Measurements from ENCODE around the gene CCDC63.
"Not testable (repeated sequence)": the region's sequence is repeated elsewhere in the genome, so short reads cannot be mapped to it uniquely, and the experiment has no call there.

The CCDC63 gene

DNA sequence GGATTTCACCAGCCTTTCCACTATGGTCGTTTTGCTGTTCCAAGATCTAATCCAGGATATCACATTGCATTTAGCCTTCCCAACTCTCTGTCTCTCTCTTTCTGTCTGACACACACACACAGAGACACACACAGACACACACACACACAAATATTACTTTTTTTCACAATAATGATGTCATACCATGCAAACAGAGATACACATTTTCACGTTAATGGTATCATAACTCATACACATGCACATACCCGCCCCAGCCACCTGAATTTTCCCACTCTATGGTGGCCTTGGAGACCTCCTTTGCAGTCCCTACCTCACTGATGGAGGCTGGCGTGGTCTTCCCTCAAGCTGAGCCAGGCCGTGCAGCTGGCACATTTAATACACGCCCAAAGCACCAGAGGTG lies 80.8 kb downstream of the CCDC63 start:
- DNase-seq, result no peak

DNA sequence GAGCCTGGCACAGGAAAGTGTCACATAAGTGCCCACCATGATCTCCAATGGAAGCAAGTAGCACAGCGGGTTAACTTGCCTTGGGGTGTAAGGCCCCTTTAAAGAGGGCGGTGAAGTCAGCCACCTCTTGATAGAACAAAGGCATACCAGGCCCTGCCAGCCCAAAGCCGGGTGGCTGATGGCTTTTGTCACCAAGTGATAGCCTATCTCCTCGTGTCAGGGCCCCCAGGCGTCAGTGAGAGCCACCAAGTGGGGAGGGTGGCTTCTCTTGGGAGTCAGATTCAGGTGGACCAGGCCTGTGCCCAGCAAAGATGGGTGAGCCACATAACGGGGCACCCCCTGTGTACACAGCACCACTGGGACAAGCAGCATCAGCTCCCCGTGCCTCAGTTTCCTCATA lies 81.9 kb downstream of the CCDC63 start:
- no peak for DNase-seq

DNA sequence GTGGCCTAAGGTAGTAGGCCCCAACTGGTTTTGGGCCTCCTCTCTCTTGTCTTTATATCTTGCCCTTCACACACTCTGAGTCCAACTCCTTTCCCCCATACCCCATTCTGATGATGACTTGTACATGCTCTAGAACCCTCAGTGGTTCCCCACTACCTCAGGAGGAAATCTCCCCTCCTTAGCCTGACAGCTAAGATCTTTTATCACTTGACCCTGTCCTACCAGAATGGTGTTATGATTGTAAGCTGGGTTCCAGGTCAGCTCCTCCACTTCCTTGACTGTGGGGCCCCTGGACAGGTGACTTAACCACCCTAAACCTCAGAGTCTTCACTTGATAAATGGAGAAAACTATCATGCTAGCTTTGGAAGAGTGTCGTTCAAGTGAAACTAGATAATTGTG lies 83.0 kb downstream of the CCDC63 start:
- no peak for DNase-seq

DNA sequence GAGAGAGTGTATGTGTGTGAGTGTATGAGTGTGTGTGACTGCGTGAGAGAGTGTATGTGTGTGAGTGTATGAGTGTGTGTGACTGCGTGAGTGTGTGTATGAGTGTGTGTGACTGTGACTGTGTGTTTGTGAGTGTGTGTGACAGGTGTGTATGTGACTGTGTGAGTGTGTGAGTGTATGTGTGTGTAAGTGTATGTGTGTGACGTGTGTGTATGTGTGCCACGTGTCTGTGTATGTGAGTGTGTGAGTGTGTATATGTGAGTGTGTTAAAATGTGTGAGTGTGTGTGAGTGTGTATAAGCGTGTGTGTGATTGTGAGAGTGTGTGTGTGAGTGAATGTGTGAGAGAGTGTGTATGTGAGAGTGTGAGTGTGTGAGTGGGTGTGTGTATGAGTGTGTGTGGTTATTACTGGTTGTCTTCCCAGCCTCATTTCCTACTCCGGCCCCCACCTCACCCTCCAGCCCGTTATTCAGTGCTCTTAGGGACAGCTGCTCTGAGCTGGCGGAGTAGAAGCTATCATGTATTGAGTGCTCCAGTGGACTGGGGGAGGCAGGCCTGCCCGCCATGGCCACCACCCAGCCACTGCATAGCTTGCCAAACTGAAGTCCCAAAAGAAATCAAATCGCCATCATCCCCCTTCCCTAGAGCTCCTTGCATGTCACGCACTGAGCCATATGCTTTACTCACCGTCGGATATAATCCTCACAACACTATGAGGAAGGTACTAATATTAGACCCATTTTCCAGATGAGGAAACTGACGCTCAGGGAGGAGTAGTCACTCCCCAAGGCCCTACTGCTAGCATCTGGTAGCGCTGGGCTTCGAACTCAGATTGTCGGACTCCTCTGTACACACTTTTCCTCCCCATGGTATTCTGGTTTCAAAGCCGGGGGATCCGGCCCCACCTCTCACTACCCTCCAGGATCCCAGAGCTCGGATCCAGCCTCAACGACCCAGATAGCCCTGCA lies 83.8 kb downstream of the CCDC63 start:
- DNase-seq, result no peak

DNA sequence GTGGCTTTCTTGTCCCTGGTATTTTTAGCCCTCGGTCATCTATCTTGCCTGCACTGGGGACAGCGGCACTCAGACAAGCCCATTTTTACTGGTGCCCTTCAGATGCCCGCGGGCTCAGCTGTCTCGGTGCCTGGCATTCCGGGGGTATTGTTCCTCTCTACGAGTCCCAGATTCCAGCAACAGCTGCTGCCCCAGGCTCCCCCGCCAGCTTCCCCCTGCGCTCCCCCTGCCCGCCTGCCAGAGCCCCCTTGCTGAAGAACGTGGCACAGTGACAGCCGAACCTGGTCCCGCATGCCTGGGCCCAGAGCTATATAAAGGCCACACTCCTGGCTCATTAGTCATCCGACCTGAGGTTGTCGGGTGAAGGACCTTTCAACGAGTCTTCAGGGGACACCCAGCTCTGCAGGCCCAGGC lies 84.5 kb downstream of the CCDC63 start:
- DNase-seq, result peak; percentile 63

DNA sequence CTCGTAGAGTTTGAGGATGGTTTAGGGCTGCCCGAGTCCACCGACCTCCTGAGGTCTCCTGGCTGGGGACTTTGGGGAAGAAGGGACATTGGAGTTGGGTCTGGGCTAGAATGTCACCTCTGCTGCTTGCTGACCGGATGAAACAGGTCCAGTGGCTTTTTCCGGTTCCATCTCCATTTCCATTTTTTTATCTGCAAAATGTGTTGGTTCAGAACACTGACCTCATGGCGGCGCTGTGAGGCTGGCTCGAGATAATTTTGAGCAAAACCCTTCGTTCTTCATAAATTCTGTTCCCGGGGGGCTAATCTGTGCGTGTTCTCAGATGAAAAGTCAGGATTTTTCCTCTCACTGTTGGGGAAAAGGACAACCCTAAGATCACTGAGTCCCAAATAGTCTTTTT lies 85.3 kb downstream of the CCDC63 start:
- DNase-seq, result no peak

DNA sequence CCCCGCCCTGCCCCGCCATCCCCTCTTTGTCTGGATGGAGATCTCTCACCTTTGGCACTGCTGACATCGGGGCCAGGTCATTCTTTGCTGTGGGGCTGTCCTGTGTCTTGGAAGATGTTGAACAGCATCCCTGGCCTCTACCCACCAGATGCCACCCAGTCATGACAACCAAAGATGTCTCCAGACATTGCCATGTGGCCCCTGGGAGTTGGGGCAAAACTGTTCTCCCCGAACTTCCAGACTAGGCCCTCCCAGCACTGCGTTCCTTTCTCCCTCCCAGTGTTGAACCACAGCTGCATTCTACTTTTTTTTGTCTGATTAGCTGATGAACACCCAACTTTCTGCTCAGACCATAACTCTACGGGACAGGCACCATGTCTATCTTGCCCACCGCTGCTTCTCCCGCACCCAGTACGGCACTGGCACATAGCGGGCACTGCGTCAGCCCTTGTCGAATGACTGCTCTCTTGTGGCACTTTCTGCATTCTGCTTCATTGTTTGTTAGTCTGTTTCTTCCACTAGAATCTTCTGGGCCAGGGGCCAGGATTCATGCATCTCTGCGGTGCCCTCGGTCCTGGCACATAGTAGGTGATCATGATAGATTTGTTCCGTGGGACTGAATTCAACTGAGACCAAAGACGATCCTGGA lies 86.7 kb downstream of the CCDC63 start:
- DNase-seq, result no peak

DNA sequence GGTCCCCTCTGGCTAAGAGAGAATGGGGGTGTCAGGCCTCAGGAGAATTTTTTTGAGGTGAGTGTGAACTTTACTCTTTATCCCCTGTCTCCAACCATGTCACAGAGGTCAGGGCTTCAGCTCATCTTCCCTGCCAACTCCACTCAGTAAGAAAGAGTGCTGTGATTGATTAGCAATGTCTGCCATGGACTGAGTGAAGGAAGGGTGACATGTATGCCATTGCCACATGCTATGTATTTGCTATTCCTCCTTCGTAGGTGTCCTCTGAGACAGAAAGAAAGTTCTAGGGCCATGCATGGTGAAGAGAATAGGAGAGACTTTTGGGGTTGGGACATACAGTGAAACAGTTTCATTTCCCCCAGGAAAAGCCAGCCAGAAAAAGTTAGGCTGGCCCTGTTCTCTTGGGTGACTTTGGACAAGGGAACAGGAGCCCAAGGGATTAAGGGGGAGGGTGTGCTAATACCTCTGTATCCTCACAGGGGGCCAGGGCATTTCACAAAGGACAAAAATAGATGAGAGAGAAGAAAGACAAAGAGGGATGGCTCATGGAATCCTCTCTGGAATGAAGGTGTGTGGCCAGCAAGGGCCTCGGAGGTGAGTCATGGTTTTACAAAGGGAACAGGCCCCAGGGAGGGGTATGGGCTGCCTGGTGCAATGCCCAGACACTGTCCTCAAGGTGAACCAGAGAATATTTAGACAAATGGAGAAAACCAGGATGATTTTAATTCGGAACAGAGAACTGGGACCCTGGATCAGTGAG lies 87.5 kb downstream of the CCDC63 start:
- no peak for DNase-seq

DNA sequence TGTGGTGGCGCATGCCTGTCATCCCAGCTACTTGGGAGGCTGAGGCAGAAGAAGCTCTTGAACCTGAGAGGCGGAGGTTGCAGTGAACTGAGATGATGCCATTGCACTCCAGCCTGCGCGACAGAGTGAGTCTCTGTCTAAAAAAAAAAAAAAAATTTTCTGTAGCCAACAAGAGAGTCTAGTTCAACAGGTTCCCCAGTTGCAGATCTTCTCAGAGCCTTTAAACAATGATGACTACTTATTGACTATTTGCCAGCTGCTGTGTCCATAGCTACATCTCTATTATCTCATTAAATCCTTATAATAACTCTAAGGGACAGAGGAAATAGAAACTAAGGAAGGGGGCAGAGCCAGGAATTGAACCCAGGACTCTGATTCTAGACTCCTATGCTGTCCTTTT lies 88.8 kb downstream of the CCDC63 start:
- DNase-seq, result no peak

DNA sequence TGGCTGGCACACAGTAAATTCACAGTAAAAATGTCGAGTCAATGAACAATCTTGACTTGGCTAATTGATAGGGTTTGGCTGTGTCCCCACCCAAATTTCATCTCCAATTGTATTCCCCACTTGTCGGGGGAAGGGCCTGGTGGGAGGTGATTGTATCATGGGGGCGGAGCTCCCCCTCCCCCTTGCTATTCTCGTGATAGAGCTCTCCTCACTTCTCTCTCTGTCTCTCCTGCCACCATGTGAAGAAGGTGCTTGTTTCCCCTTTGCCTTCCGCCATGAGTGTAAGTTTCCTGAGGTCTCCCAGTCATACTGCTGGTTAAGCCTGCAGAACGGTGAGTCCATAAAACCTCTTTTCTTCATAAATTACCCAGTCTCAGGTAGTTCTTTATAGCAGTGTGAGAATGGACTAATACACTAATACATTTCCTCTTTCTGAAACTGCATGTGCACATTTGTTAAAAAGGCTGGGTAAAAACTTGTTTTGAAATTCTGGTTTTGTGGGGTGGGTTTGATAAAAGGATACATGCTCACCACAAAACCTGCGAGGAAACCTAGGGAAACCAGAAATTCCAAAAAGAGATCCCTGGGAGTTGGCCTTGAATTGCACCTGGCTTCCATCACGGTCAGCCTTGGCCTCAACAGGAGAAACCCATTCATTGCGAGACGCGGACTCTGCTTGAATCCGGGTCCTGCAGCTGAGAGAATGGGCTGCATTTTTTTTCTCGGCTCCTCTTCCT lies 89.7 kb downstream of the CCDC63 start:
- no peak for DNase-seq

DNA sequence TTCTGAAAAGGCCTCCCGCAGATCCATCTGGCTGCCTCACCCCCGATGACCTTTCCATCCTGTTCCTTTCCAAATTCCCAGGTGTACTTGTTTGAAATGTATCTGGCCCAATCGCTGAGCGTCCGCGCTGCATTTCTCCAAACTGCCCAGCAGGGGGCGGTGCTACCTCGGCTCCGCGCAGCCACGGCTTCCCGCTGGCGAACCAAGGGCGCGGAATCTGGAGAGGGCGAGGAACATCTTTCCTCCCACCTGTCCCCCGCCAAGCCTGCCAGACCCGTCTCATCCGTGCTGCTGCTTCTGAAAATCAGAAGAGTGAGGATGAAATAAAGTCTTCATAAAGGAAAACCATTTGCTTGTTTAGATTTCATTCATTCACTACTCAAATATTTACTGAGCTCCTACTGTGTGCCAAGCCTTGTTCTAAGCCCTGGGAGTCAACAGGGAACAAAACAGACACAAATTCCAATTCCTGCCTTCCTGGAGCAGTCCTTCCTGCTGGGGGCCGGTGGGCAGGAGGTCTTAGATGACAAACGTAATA lies 90.4 kb downstream of the CCDC63 start:
- peak; percentile 80 for DNase-seq

DNA sequence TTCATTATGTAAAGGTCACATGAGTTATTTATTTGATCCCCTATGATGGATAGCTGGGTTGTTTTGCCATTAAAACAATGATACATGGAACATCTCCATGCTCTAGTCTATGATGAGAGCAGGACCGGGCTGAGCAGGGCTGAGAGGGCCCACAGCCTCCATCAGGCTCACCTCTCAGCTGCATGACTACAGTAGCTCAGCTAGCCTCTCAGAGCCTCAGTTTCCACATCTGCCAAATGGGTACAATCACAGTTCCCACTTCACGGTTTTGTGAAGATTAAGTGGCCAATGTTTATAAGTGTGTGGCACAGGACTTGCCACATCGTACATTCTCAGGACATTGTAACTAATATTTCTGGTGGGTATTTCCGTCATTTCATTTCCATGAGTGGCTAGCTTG lies 93.5 kb downstream of the CCDC63 start:
- no peak for DNase-seq

DNA sequence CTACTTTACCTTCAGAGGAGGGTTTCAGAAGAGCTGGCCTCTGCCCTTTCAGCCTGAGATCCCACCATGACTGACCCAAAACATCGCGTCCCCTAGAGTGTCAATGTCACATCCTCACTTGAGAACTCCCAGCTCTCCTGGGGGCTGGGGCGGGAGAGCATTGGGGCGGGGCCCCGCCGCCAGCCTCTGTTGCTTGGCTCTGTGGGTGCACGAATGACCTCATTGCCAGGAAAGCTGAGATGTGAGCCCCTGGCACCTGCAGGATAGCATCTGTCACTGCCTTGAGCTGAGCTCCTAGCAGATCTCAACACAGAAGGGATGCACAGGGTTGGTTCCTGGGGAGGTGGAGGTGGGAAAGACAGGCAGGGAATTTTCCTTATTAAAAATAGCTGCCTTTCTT lies 94.1 kb downstream of the CCDC63 start:
- no peak for DNase-seq

DNA sequence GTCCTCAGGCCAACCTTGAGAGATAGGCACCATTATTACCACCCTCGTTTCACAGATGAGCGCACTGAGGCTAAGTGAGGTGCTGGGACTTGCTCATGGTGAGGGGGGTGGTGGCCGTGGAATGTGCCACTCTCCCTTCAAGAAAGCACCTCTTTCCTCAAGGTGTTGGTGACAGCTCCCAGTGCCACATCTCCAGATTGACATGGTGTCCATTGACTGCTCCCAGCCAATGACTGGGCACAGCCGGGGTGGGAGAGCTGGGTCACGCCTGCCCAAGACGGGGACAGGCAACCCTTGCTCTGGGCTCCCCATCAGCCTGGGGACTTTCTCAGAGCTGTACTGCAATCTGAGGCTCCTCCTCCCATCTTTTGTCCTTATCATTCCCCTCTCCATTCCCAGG lies 94.6 kb downstream of the CCDC63 start:
- no peak for DNase-seq

DNA sequence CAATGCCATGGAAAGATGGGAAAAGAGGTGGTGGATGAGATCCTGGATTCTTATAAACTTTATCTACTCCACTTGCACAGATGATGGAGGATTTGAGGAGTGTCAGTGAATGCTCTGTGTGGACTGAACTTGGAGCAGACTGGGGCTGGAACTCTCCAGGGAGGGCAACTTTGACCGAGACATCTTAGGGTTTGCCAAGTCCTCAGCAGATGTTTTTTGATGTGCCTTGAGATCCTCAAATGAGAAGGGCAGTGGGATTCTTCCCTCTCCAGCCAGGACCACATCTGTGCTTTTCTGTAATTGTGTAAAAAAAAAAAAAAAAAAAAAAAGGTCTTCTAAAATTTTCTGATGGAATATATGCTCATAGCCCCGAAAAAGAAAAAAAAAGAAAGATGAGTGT lies 96.6 kb downstream of the CCDC63 start:
- DNase-seq, result no peak

DNA sequence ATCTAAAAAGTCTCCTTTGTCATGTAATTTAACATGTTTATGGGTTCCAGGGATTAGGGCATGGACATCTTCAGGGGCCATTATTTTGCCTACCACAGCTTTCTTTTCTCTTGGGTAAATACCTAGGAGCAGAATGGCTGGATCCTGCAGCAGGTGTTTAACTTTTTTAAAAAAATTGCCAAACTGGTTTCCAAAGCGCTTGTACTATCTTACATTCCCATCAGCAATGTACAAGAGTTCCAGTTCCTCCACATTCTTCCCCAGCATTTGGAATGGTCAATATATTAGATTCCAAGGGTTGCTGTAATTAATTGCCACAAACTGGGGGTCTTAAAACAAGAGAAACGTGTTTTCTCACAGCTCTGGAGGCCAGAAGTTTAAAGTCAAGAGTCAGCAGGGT lies 101.3 kb downstream of the CCDC63 start:
- DNase-seq, result no peak

DNA sequence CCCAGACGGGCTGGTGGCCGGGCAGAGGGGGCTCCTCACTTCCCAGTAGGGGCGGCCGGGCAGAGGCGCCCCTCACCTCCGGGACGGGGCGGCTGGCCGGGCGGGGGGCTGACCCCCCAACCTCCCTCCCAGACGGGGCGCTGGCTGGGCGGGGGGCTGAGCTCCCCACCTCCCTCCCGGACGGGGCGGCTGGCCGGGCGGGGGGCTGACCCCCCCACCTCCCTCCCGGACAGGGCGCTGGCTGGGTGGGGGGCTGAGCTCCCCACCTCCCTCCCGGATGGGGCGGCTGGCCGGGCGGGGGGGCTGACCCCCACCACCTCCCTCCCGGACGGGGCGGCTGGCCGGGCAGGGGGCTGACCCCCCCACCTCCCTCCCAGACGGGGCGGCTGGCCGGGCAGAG lies 103.7 kb downstream of the CCDC63 start:
- DNase-seq, result not testable (repeated sequence)

DNA sequence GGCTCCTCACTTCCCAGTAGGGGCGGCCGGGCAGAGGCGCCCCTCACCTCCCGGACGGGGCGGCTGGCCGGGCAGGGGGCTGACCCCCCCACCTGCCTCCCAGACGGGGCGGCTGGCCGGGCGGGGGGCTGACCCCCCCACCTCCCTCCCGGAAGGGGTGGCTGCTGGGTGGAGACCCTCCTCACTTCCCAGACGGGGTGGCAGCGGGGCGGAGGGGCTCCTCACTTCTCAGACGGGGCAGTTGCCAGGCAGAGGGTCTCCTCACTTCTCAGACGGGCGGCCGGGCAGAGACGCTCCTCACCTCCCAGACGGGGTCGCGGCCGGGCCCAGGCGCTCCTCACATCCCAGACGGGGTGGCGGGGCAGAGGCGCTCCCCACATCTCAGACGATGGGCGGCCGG lies 104.1 kb downstream of the CCDC63 start:
- DNase-seq, result not testable (repeated sequence)

Measured in right forelimb (tissue), 1 donor.